ENCODE results near the gene TNFRSF14. TPM values are rescaled to one million over a fixed set of nuclear protein-coding genes. Genes with fewer than 3 reads are reported as not detected.

The TNFRSF14 gene
- total RNA-seq, 1 experiment from 2014 or later, result 25.5 TPM

DNA sequence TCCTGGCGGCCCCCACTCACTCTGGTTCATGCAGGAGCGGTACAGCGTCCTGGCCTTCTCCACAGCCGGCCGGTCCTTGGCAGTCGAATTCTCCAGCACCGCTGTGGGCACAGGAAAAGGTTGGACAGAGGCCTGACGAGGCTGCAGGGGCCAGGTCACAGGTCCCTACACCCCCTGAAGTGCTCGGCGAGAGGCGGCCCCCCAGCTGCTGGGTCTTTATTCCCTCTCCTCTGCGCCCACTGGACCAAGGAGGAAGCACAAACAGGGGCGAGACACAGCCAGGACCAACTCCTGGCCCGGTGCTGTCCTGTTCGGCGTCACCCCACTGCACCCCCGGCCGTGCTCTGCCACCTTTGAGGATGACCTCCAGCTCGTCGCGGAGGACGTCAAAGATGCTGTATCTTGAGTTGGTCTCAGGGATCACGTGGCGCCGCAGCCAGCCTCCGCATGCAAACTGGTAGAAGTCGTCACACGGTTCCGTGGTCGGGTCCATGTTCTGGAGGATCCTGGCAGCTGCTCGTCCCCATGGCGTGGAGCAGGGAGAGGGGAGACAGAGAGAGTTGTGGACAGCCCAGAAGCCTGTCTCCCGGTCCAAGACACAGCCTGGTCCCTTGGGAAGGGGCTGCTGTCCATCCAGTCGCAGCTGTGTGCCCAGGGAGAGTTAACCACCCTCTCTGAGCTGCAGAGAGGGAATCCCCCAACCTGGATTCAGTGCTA lies 53.3 kb downstream of the TNFRSF14 start:
- no TSS peak for BruUV-seq (replicated peaks)
- Histone ChIP-seq H3K4me2 (ENCODE audit: low read length) (no peak overlapping the region), H3F3A (ENCODE audit: low read length, unreplicated experiment) (no peaks in the 10 kb centered on the region), H3K27me3 (ENCODE audit: low read length) (peaks cover 7% of the 10 kb centered on the region; the same call in 1 of the 2 replicates), H3K36me3 (ENCODE audit: low read depth, low read length) (no peaks in the 10 kb centered on the region), H3K9me3 (ENCODE audit: low read length) (no peaks in the 10 kb centered on the region), H4K20me1 (ENCODE audit: low read length) (no peaks in the 10 kb centered on the region), H3K79me2 (ENCODE audit: low read length) (no peaks in the 10 kb centered on the region), H3K9me2 (replicated peaks; ENCODE audit: low read length) (no peaks in the 10 kb centered on the region), H2AFZ (ENCODE audit: low read length) (no peak overlapping the region), H3K9ac (ENCODE audit: low read length) (no peak overlapping the region), H3K4me1 (ENCODE audit: insufficient read depth, low read length) (no peaks in the 10 kb centered on the region), H3K4me3 (ENCODE audit: low read length) (no peak overlapping the region), H3K27ac (ENCODE audit: low read length) (no peak overlapping the region)
- CTCF ChIA-PET, result no interaction called here
- DNase-seq, result no peak
- no peak for ATAC-seq
- TF ChIP-seq EZH2phosphoT487 (IDR thresholded peaks at IDR 0.05; ENCODE audit: borderline replicate concordance, low read length) (no peak), EZH2 (IDR thresholded peaks at IDR 0.05; ENCODE audit: low read length, unreplicated experiment) (no peak), CTCF (conservative IDR thresholded peaks at IDR 0.05; ENCODE audit: low read depth, low read length) (no peak)
- intact Hi-C loops (cut with micrococcal nuclease), result no loop called here
- POLR2A ChIA-PET (ENCODE audit: unreplicated experiment), result no interaction called here

DNA sequence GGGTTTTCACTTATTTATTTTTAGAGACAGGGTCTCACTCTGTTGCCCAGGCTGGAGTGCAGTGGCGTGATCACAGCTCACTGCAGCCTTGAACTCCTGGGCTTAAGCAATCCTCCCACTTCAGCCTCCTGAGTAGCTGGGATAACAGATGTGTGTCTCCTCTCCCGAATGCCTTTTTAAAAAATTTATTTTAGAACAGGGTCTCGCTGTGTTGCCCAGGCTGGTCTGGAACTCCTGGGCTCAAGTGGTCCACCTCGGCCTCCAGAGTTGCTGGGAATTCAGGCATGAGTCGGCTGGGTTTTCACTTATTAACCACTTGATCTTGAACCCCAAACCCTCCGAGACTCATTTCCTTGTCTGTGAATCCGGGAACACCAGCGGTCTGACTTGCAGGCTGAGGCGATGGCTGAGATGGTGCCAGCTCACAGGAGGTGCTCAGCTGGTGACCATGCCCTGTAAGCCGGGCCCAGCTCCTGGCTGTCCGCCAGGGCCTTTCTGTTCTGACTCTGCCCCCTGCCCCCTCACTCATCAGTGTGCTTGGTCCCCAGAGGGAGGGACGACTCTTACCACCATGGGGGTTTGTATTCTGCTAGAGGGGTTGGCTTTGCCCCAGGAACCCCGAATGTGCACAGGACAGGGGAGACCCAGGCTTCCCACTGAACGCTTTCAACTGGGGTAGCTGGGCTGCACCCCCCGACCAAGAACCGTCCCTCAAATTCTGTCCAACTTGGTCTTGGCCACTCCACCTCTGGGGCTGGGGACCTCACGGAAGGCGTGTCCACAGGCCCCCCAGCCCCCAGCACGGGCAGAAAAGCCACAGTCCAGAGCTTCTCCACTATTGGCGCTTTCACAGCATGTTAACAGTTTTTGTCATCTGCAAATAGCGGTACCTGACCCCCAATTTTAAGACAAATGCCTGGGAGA lies 54.1 kb downstream of the TNFRSF14 start:
- Histone ChIP-seq H3K27me3 (ENCODE audit: low read length) (peaks cover 15% of the 10 kb centered on the region; the same call in 1 of the 2 replicates), H3K9me2 (replicated peaks; ENCODE audit: low read length) (no peaks in the 10 kb centered on the region)

More for the DNA sequence above, 54.1 kb downstream of the TNFRSF14 start:
- Histone ChIP-seq H3K4me3 (ENCODE audit: low read length) (no peak overlapping the region), H3F3A (ENCODE audit: low read length, unreplicated experiment) (no peaks in the 10 kb centered on the region), H4K20me1 (ENCODE audit: low read length) (no peaks in the 10 kb centered on the region), H3K9ac (ENCODE audit: low read length) (no peak overlapping the region), H3K36me3 (ENCODE audit: low read depth, low read length) (no peaks in the 10 kb centered on the region), H3K4me2 (ENCODE audit: low read length) (no peak overlapping the region), H2AFZ (ENCODE audit: low read length) (no peak overlapping the region), H3K27ac (ENCODE audit: low read length) (no peak overlapping the region), H3K79me2 (ENCODE audit: low read length) (no peaks in the 10 kb centered on the region), H3K4me1 (ENCODE audit: insufficient read depth, low read length) (no peaks in the 10 kb centered on the region), H3K9me3 (ENCODE audit: low read length) (no peaks in the 10 kb centered on the region)
- ChIA-PET CTCF (no interaction called here), POLR2A (ENCODE audit: unreplicated experiment) (no interaction called here)
- ATAC-seq (no peak), DNase-seq (no peak)
- no TSS peak for BruUV-seq (replicated peaks)
- TF ChIP-seq EZH2phosphoT487 (IDR thresholded peaks at IDR 0.05; ENCODE audit: borderline replicate concordance, low read length) (no peak), EZH2 (IDR thresholded peaks at IDR 0.05; ENCODE audit: low read length, unreplicated experiment) (no peak), CTCF (conservative IDR thresholded peaks at IDR 0.05; ENCODE audit: low read depth, low read length) (no peak)
- intact Hi-C loops (cut with micrococcal nuclease), result no loop called here

All from PC-3 (cell line).